K562 (cell line): ENCODE data around the gene ILF2.

Experiments
- DPF2 ChIP-seq: fragments of 450-650 bp; IDR thresholded peaks from 2 replicates; pipeline ENCODE4 v1.6.1; 2016
- ZZZ3 ChIP-seq: fragments of 450-650 bp; IDR thresholded peaks from 2 replicates; pipeline ENCODE4 v1.6.1; 2016; ENCODE audit warnings: antibody characterized with exemption, mild to moderate bottlenecking, moderate library complexity
- TF ChIP-seq, protein P1 (sequence below), 3 experiments: IDR thresholded peaks in 2 of 3; conservative IDR thresholded peaks in 1 of 3; 2 replicates each; pipeline ENCODE4 v1.5.1; 2011 to 2012; ENCODE audit warnings: low read length in 3 of 3, mild to moderate bottlenecking in 3 of 3, control low read depth in 2 of 3, improper control_type of control experiment in 1 of 3, inconsistent platforms in 1 of 3, low read depth in 1 of 3, mixed read lengths in 1 of 3, moderate library complexity in 1 of 3; ENCODE audit not compliant: insufficient read depth in 2 of 3
- TF ChIP-seq, protein P2 (sequence below): fragments of 450-650 bp; formaldehyde crosslinking; IDR thresholded peaks from 2 replicates; pipeline ENCODE4 v1.4.0; 2022; ENCODE audit warnings: mild to moderate bottlenecking, moderate library complexity
- TF ChIP-seq, protein P3 (sequence below): fragments of 450-650 bp; formaldehyde crosslinking; IDR thresholded peaks from 2 replicates; pipeline ENCODE4 v1.4.0; 2020; ENCODE audit warnings: mild to moderate bottlenecking, mixed read lengths
- TF ChIP-seq, protein P4 (sequence below): sonication (generic); formaldehyde crosslinking; IDR thresholded peaks from 2 replicates; pipeline ENCODE4 v1.8.0; 2022; ENCODE audit warnings: mild to moderate bottlenecking, missing genetic modification reagents, borderline replicate concordance
- TF ChIP-seq, protein P5 (sequence below): fragments of 250-450 bp; sonication (Bioruptor Pico); IDR thresholded peaks from 2 replicates; pipeline ENCODE4 v1.5.1; 2021; ENCODE audit warnings: mild to moderate bottlenecking

DNA sequence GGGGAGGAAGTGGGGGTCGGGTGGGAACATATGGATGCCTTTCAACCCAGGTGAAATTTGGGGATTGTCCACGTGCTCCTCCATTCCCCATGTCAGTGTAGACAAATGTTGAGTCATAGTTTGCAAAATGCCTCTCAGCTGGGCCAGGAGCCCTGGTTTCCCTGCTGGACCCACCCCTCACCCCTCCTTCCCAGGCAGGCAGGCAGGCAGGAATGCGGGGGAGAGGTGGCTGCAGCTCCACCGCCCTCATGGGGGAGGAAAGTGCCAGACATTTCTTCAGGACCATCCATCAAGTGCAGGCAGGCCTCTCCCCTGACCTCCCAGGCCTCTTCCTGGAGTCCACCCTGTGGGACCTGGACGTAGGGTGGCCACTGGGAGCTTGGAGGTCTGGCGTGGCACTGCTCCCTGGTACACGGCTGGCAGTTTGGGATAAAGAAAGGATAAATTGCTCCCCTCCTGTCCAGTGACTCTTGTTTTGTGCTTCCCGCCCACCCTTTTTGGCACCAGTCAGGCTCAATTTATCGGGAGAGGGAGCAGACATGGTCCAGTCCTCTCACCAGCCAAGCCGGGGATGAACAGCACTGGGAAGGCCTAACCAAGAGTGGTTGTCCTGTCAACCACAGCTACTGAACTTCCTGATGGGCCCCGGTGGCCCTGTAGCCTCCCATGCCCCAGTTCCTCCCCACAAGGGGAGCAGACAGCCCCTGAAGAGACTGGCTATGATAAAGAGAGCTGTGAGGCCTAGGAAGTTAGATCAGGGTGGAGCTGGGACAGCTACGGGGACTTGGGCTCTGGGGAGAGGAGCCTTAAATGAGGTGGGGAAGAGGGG lies 26.6 kb upstream of the ILF2 start:
- TF ChIP-seq ZZZ3 (no peak), DPF2 (peak; percentile 69)
- TF ChIP-seq, protein P1, sequence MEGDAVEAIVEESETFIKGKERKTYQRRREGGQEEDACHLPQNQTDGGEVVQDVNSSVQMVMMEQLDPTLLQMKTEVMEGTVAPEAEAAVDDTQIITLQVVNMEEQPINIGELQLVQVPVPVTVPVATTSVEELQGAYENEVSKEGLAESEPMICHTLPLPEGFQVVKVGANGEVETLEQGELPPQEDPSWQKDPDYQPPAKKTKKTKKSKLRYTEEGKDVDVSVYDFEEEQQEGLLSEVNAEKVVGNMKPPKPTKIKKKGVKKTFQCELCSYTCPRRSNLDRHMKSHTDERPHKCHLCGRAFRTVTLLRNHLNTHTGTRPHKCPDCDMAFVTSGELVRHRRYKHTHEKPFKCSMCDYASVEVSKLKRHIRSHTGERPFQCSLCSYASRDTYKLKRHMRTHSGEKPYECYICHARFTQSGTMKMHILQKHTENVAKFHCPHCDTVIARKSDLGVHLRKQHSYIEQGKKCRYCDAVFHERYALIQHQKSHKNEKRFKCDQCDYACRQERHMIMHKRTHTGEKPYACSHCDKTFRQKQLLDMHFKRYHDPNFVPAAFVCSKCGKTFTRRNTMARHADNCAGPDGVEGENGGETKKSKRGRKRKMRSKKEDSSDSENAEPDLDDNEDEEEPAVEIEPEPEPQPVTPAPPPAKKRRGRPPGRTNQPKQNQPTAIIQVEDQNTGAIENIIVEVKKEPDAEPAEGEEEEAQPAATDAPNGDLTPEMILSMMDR (IDR thresholded peaks at IDR 0.05 in 2 of 3, conservative IDR thresholded peaks at IDR 0.05 in 1 of 3; ENCODE audit: insufficient read depth in 2 of 3, low read depth in 1 of 3, low read length in 3 of 3): no peak
- TF ChIP-seq, protein P2, sequence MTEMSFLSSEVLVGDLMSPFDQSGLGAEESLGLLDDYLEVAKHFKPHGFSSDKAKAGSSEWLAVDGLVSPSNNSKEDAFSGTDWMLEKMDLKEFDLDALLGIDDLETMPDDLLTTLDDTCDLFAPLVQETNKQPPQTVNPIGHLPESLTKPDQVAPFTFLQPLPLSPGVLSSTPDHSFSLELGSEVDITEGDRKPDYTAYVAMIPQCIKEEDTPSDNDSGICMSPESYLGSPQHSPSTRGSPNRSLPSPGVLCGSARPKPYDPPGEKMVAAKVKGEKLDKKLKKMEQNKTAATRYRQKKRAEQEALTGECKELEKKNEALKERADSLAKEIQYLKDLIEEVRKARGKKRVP: 0 out of 2 replicates have a peak, but pooled peaks have one; percentile 9
- TF ChIP-seq, protein P3, sequence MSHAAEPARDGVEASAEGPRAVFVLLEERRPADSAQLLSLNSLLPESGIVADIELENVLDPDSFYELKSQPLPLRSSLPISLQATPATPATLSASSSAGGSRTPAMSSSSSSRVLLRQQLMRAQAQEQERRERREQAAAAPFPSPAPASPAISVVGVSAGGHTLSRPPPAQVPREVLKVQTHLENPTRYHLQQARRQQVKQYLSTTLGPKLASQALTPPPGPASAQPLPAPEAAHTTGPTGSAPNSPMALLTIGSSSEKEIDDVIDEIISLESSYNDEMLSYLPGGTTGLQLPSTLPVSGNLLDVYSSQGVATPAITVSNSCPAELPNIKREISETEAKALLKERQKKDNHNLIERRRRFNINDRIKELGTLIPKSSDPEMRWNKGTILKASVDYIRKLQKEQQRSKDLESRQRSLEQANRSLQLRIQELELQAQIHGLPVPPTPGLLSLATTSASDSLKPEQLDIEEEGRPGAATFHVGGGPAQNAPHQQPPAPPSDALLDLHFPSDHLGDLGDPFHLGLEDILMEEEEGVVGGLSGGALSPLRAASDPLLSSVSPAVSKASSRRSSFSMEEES (CRISPR knock-in tag): no peak
- TF ChIP-seq, protein P4, sequence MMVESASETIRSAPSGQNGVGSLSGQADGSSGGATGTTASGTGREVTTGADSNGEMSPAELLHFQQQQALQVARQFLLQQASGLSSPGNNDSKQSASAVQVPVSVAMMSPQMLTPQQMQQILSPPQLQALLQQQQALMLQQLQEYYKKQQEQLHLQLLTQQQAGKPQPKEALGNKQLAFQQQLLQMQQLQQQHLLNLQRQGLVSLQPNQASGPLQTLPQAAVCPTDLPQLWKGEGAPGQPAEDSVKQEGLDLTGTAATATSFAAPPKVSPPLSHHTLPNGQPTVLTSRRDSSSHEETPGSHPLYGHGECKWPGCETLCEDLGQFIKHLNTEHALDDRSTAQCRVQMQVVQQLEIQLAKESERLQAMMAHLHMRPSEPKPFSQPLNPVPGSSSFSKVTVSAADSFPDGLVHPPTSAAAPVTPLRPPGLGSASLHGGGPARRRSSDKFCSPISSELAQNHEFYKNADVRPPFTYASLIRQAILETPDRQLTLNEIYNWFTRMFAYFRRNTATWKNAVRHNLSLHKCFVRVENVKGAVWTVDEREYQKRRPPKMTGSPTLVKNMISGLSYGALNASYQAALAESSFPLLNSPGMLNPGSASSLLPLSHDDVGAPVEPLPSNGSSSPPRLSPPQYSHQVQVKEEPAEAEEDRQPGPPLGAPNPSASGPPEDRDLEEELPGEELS (CRISPR knock-in tag): no peak
- TF ChIP-seq, protein P5, sequence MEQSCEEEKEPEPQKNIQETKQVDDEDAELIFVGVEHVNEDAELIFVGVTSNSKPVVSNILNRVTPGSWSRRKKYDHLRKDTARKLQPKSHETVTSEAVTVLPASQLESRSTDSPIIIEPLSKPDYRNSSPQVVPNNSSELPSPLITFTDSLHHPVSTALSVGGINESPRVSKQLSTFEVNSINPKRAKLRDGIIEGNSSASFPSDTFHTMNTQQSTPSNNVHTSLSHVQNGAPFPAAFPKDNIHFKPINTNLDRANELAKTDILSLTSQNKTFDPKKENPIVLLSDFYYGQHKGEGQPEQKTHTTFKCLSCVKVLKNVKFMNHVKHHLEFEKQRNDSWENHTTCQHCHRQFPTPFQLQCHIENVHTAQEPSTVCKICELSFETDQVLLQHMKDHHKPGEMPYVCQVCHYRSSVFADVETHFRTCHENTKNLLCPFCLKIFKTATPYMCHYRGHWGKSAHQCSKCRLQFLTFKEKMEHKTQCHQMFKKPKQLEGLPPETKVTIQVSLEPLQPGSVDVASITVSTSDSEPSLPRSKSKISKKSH (CRISPR knock-in tag): no peak
